Measurements from ENCODE around the gene CNGB1. TPM values are rescaled to one million over a fixed set of nuclear protein-coding genes. Genes with fewer than 3 reads are reported as not detected.

CNGB1 gene
- total RNA-seq, 1 experiment from 2014 or later, result not detected

- ATAC-seq, result no peak
- DNase-seq (ENCODE audit: low read depth, low spot score), result no peak
- BruUV-seq (replicated peaks), result no TSS peak
- Histone ChIP-seq H3K4me3 (replicated peaks in 1 of 2; ENCODE audit: low read depth in 1 of 2, low read length in 2 of 2) (no peak overlapping the region), H4K20me1 (ENCODE audit: insufficient read depth) (no peaks in the 10 kb centered on the region), H2AFZ (ENCODE audit: low read depth, low read length, poor library complexity, severe bottlenecking) (no peak overlapping the region), H3K36me3 (ENCODE audit: control insufficient read depth in 1 of 2, insufficient read depth in 2 of 2, low read length in 2 of 2) (no peaks in the 10 kb centered on the region), H3K9me2 (ENCODE audit: insufficient read depth) (no peaks in the 10 kb centered on the region), H3K4me2 (ENCODE audit: low read length) (no peak overlapping the region), H3K27ac (ENCODE audit: low read depth, low read length) (no peak overlapping the region), H3K9ac (ENCODE audit: low read length) (no peak overlapping the region), H3K9me3 (ENCODE audit: control insufficient read depth in 1 of 2, insufficient read depth in 1 of 2, low read depth in 1 of 2, low read length in 2 of 2) (no peaks in the 10 kb centered on the region), H3K27me3 (ENCODE audit: insufficient read depth, low read length) (no peaks in the 10 kb centered on the region), H3K79me2 (ENCODE audit: insufficient read depth, low read length) (no peaks in the 10 kb centered on the region), H3K4me1 (ENCODE audit: control insufficient read depth in 1 of 2, insufficient read depth in 2 of 2, low read length in 2 of 2) (no peaks in the 10 kb centered on the region; a peak in 2 of 4 replicates)
- intact Hi-C loops (cut with micrococcal nuclease), result no loop called here
- ChIA-PET RAD21 (ENCODE audit: low non-redundant PET in 1 of 2, low total read pairs in 2 of 2, uncharacterized antibody in 2 of 2, unreplicated experiment in 2 of 2) (no interaction called here), CTCF (no interaction called here), POLR2A (no interaction called here)
- TF ChIP-seq EZH2phosphoT487 (IDR thresholded peaks at IDR 0.05; ENCODE audit: borderline replicate concordance) (no peak), CTCF (IDR thresholded peaks at IDR 0.05 in 2 of 3, conservative IDR thresholded peaks at IDR 0.05 in 1 of 3; ENCODE audit: borderline replicate concordance in 1 of 3, insufficient read depth in 1 of 3, low read depth in 2 of 3, low read length in 2 of 3) (no peak), YY1 (IDR thresholded peaks at IDR 0.05; ENCODE audit: extremely low read depth, insufficient replicate concordance, low read depth, low read length) (no peak), EZH2 (IDR thresholded peaks at IDR 0.05) (no peak), ZFX (IDR thresholded peaks at IDR 0.05) (no peak), SIN3A (IDR thresholded peaks at IDR 0.05; ENCODE audit: low read depth) (no peak), ZBTB33 (IDR thresholded peaks at IDR 0.05; ENCODE audit: extremely low read depth, insufficient replicate concordance, low read length) (no peak), ZNF274 (IDR thresholded peaks at IDR 0.05; ENCODE audit: low read depth, low read length) (no peak), FOSL1 (IDR thresholded peaks at IDR 0.05; ENCODE audit: low read depth) (no peak)
These were observed 17.1 kb downstream of the CNGB1 start for GRCh38 chr16:57953857-57954256.

Measured in HCT116 (cell line).